Right atrium auricular region (tissue), 2 donors: ENCODE measurements around the gene TOM1L2. TPM values are rescaled to one million over a fixed set of nuclear protein-coding genes. Genes with fewer than 3 reads are reported as not detected.

Experiments used
- DNase-seq: peaks from one replicate; pipeline ENCODE4 v3.0.0-alpha.2; 2019; ENCODE audit warnings: low spot score
- H3K27ac ChIP-seq, 2 donors: fragments of 200-600 bp; sonication (generic); 1 replicate in 1 of 2; 2 replicates in 1 of 2; pipeline ENCODE4 v1.5.1; 2016 to 2019
- H3K27me3 ChIP-seq, 2 donors: fragments of 200-600 bp; sonication (generic); one replicate each; pipeline versions ENCODE4 v1.5.1 to v1.6.0; 2017 to 2019
- H3K36me3 ChIP-seq: fragments of 200-600 bp; sonication (generic); one replicate; pipeline ENCODE4 v1.5.1; 2016
- H3K4me1 ChIP-seq, 2 donors: fragments of 200-600 bp; sonication (generic); one replicate each; pipeline versions ENCODE4 v1.5.1 to v1.6.0; 2017 to 2019
- H3K4me3 ChIP-seq, 2 donors: fragments of 200-600 bp; sonication (generic); 1 replicate in 1 of 2; 2 replicates in 1 of 2; pipeline ENCODE4 v1.5.1; 2017 to 2019; ENCODE audit warnings: mild to moderate bottlenecking in 1 of 2, moderate library complexity in 1 of 2
- H3K9me3 ChIP-seq, 2 donors: fragments of 200-600 bp; sonication (generic); one replicate each; pipeline ENCODE4 v1.5.1; 2019
- total RNA-seq, 2 donors: library from RNA; depleted of rRNA; stranded (reverse); fragments of >200 nt; gene quantifications; one replicate each; pipeline ENCODE4 v1.1.0, GENCODE V29; 2016
- TF ChIP-seq, protein P1 (sequence below), 2 donors: fragments of 200-600 bp; sonication (generic); IDR thresholded peaks; one replicate each; pipeline ENCODE4 v1.5.1; 2019; ENCODE audit warnings: antibody characterized with exemption in 2 of 2

The TOM1L2 gene
- total RNA-seq, 2 donors from 2014 or later = 186 to 347 TPM

DNA sequence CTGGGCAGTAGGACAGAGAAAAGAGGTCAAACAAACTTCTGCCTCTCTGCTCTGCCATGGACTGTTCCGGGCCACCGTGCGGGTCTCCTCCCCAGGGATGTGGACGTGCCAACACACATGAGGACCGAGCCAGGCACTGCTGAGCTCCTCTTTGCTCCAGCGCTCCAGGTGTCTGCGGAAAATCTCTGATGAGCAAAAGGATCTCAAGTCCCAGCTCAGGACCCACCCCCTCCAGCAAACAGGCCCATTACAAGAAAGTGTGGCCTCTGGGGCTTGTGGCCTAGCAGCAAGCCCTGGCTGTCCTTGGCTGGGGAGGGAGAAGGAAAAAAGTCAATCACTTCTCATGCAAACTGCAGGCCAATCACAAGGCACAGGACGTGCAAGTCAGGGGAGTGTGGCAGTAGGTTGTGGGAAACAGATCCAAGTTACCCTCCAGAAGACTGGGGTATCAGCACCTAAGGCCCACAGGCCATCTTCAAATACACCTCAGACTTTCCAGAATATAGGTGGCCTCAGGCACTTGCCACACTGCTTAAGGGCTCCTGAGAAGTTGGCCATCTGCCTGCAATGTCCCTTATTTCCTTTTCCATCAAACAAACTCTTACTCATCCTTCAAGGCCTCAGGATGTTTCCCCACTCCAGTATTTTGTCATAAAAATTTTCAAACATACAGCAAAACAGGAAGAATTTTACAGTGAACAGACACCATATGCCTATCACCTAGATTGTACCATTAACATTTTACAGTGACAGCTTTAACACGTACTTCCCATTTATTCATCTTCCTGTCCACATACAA, 99.5 kb downstream of the TOM1L2 start:
- peaks cover 14% of the 10 kb centered on the region for H3K36me3 ChIP-seq
- TF ChIP-seq, protein P1, sequence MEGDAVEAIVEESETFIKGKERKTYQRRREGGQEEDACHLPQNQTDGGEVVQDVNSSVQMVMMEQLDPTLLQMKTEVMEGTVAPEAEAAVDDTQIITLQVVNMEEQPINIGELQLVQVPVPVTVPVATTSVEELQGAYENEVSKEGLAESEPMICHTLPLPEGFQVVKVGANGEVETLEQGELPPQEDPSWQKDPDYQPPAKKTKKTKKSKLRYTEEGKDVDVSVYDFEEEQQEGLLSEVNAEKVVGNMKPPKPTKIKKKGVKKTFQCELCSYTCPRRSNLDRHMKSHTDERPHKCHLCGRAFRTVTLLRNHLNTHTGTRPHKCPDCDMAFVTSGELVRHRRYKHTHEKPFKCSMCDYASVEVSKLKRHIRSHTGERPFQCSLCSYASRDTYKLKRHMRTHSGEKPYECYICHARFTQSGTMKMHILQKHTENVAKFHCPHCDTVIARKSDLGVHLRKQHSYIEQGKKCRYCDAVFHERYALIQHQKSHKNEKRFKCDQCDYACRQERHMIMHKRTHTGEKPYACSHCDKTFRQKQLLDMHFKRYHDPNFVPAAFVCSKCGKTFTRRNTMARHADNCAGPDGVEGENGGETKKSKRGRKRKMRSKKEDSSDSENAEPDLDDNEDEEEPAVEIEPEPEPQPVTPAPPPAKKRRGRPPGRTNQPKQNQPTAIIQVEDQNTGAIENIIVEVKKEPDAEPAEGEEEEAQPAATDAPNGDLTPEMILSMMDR (IDR thresholded peaks at IDR 0.05) = no peak
- H3K27me3 ChIP-seq = no peaks in the 10 kb centered on the region
- no peak for DNase-seq
- H3K4me1 ChIP-seq = peaks cover 9 to 63% of the 10 kb centered on the region in 2 donors
- peak overlapping the region in 1 of 2 donors; percentile 11 for H3K27ac ChIP-seq
- no peak overlapping the region for H3K4me3 ChIP-seq
- no peaks in the 10 kb centered on the region for H3K9me3 ChIP-seq

DNA sequence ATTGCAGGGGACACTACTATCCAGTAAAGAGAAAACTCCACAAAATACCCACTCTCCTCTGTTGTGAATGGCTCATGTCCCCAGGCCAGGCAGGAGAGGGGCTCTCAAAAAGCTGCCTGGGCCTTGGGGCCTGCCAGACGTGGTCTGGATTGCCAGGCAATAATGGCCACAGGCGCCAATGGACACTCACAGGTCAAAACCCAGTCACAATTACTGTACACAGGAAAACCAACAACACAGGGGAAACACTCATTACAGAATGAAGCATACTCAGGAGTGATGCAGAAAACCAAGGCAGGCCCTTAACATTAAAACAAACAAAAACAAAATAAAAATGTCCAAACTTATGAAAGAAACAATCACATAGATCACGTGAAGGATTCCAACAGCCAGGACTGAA, 100.3 kb downstream of the TOM1L2 start:
- no peak for DNase-seq

DNA sequence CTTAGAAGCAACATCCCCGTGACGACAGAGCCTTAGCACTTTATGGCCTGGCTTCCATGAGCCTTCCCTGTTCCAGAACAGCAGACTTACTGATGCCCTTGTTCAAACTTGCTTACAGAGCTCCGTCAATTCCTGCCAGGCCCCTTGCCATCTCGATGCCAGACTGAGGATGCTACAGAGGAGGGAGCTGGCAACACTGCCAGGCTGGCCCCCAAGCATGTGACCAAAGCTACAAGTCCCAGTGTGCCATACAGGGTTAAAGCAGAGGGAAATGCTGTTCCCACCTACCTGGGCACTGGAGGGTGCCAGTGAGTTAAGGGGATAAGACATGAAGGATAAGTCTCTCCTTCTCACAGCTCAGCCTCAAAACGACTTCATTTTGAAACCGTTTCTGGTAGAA, 102.0 kb downstream of the TOM1L2 start:
- peak overlapping the region in 1 of 2 donors; percentile 26 for H3K27ac ChIP-seq
- no peaks in the 10 kb centered on the region for H3K27me3 ChIP-seq
- peaks cover 27% of the 10 kb centered on the region for H3K36me3 ChIP-seq
- H3K4me3 ChIP-seq = no peak overlapping the region
- no peak for DNase-seq
- no peaks in the 10 kb centered on the region for H3K9me3 ChIP-seq
- H3K4me1 ChIP-seq = peaks cover 0 to 46% of the 10 kb centered on the region in 2 donors
- TF ChIP-seq, protein P1 (IDR thresholded peaks at IDR 0.05) = no peak

More for the DNA sequence above, 100.3 kb downstream of the TOM1L2 start:
- H3K9me3 ChIP-seq = no peaks in the 10 kb centered on the region
- H3K4me3 ChIP-seq = no peak overlapping the region
- H3K36me3 ChIP-seq = peaks cover 22% of the 10 kb centered on the region
- H3K27me3 ChIP-seq = no peaks in the 10 kb centered on the region
- TF ChIP-seq, protein P1 (IDR thresholded peaks at IDR 0.05) = no peak
- H3K4me1 ChIP-seq = peaks cover 9 to 61% of the 10 kb centered on the region in 2 donors
- no peak overlapping the region for H3K27ac ChIP-seq

DNA sequence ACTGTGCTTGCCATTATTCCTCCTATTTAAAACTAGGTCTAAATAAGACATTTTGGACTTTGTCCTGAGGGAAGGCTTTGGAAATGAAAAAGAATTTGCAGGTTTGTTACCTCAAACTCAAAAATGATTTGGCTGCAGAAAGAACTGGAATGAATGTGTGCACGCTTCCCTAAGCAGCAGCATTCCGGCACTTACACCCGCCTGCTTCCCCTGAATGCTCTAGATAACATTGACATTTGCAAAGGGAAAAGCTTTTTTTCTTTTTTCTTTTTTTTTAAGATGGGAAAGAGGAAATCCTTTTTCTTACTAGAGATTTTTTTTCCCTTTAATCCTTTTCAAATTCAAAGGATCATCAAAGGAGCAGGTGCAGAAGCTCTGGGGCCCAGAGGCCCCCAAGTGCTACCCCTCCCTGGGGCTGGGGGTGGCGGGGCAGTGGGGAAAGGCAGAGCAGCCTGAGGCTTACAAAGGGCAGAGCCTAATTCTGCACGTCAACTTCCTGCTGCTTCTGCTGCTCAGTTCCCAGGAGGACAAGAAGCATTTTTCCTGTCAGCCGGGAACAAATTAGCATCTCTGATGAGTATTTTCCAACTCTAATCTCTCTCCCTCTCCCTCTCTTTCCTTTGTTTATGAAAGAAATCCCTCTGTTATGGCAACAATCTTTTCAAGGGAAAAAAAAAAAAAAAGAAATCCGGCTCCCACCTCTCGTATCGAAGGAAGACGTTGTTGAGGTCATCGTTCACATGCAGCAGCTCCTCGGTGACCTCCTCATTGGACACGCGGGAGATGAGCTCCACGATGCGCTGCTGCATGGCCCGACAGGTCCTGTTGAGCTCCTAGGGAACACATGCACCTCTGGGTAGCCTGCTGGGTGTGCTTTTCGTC, 103.3 kb downstream of the TOM1L2 start:
- Histone ChIP-seq H3K27ac (peak overlapping the region; percentile 46 to 60), H3K36me3 (peaks cover 29% of the 10 kb centered on the region), H3K4me3 (no peak overlapping the region), H3K9me3 (no peaks in the 10 kb centered on the region), H3K4me1 (peaks cover 0 to 36% of the 10 kb centered on the region in 2 donors), H3K27me3 (no peaks in the 10 kb centered on the region)
- TF ChIP-seq, protein P1 (IDR thresholded peaks at IDR 0.05) = no peak
- no peak for DNase-seq

DNA sequence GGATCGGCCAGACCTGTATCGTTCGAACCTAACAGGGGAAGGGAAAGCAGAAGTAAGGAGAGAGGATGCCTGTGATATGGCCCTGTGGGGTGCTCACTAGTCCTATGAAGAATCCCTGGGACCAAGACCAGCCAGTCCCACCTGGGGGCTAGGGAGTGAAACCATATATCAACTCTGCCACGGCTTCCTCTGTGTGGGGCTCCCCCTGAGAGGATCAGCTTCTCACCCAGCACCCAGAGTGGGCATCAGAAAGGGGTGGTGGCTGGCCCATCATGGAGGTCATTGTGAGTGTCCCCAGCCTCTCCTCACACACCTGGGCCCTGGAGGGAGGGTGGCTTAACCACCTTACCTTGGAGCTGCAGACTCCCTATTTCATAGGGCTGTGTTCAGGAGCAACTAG, 105.3 kb downstream of the TOM1L2 start:
- no peak for DNase-seq
- H3K4me3 ChIP-seq = no peak overlapping the region
- peaks cover 36% of the 10 kb centered on the region for H3K36me3 ChIP-seq

More for the DNA sequence above, 105.3 kb downstream of the TOM1L2 start:
- Histone ChIP-seq H3K4me1 (peaks cover 0 to 24% of the 10 kb centered on the region in 2 donors), H3K27me3 (no peaks in the 10 kb centered on the region), H3K9me3 (no peaks in the 10 kb centered on the region), H3K27ac (no peak overlapping the region)
- TF ChIP-seq, protein P1 (IDR thresholded peaks at IDR 0.05) = no peak
